GM12875 (cell line): ENCODE data around the gene GPR68.

Experiments used
- H3K4me3 ChIP-seq: one replicate; pipeline ENCODE4 v1.5.1; 2011; ENCODE audit warnings: low read depth, low read length, control low read depth
- CTCF ChIP-seq: IDR thresholded peaks from 2 replicates; pipeline ENCODE4 v1.5.1; 2011; ENCODE audit warnings: low read depth, mild to moderate bottlenecking, control low read depth, inconsistent platforms, low read length, moderate library complexity, borderline replicate concordance; ENCODE audit not compliant: insufficient read depth

GPR68 gene

GRCh38 chr14:91280129-91280528 lies 35.6 kb upstream of the GPR68 start:
- no peak for TF ChIP-seq CTCF
- H3K4me3 ChIP-seq, result no peak overlapping the region

DNA sequence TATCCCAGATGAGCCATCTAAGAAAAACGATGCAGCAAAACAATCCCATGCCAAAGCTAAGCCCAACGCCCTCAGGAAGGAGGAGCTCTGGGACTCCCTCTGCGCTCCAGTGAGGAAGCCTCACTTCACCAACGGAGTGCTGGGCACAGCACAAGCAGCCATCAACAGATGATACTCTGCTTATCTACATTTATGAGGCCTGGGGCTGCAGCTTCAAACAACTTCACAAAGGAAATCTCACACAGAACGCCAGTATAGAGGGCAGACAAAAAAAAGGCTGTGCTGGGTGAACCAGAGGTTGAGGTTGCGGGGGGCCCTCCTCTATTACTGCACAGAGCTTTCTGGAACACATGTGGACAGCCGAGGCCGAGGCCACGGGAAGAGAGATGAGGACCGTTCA lies 34.9 kb upstream of the GPR68 start:
- no peak overlapping the region for H3K4me3 ChIP-seq

GRCh38 chr14:91278383-91278715 lies 33.8 kb upstream of the GPR68 start:
- H3K4me3 ChIP-seq, result no peak overlapping the region
- no peak for TF ChIP-seq CTCF

More for the DNA sequence above, 34.9 kb upstream of the GPR68 start:
- TF ChIP-seq CTCF, result no peak

DNA sequence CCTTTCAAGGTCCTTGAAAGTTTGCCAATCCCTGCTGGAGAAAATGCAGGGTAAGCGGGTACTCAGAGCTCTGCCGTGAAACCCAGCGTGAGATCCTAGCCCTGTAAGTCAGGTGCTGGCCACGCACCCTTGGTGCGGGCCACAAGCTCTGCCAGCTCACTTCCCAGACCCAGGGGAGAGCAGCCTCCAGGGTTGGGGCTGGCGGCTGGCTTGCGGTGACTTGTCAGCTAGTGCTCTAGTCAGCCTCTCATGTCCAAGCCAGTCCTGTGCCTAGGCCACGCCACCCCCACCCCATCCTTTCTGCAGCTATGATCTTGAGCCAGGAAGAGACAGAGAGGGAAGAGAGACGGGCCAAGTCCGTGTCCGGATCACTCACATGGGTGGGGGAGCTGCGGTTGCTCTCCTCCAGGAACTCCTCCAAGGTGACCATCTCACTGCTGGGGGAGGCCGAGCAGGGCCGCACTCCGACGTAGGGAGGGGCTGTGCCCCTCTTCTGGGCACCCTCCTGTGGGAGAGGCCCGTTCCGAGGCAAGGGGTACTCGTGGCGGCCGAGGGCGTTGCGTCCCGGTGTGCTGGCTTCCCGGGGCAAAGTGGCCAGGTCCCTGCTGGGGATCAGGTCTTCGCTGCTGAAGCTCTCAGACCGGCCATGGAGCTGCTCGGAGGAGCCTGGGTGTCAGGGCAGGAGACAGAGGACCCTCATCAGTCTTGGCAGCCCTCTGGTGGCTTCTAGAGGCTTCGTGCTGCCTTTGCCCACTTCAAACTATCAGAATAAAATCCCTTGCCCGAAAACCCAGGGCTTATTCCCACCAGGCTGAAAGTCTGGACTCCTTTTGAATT lies 33.3 kb upstream of the GPR68 start:
- TF ChIP-seq CTCF, result no peak
- H3K4me3 ChIP-seq, result no peak overlapping the region

DNA sequence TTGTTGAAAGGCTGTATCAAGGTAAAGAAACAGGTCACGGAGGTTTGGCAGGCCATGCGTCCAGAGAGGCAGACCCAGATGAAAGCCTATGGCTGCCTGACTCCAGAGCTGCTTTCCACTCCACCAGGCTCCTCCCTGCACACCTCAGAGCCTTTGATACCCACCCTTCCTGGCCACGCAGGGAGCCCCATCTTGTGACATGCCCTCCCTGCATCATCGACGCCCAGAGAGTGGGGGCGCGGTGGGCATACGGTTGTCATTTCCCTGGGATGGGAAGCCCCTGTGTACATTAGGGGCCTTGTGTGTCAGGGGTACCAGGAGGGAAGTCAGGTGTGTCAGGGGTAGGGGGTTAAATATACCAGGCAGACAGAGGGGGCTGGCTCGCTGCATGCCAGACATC lies 30.3 kb upstream of the GPR68 start:
- H3K4me3 ChIP-seq, result no peak overlapping the region
- TF ChIP-seq CTCF, result no peak

DNA sequence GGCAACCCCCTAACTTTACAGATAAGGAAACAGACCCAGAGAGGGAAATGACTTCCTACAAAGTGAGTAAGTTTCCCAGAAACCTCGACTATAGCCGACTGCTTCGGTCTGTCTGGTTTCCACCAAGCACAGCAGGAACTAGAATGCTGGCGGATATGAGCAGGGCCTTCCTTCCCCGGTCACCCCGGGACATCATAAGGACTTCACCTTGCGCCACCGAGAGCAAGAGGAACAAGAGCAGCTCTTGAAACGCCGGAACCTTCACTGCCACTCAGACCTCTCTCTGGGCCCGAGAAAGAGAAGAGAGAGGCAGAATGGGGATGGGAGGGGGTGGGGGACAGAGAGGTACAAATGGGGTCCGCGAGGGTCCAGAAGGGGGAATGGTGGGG lies 29.4 kb upstream of the GPR68 start:
- H3K4me3 ChIP-seq, result no peak overlapping the region
- no peak for TF ChIP-seq CTCF

GRCh38 chr14:91273273-91273884 lies 28.9 kb upstream of the GPR68 start:
- no peak for TF ChIP-seq CTCF
- H3K4me3 ChIP-seq, result no peak overlapping the region
